ENCODE measurements around the gene MACROD2.

The MACROD2 gene

GRCh38 chr20:16098890-16099639 lies 2103.7 kb downstream of the MACROD2 start:
- Histone ChIP-seq H3K9me3 (peaks cover 8% of the 10 kb centered on the region; the same call in 1 of the 2 replicates), H3K4me1 (peaks cover 71% of the 10 kb centered on the region), H3K9ac (0 out of 2 replicates have a peak overlapping the region, but pooled peaks have one; percentile 2), H3K36me3 (no peaks in the 10 kb centered on the region), H3K4me2 (peak overlapping the region; percentile 52), H3K27me3 (no peaks in the 10 kb centered on the region), H3K4me3 (no peak overlapping the region), H4K20me1 (no peaks in the 10 kb centered on the region), H3K27ac (peak overlapping the region; percentile 52; the same call in 1 of the 2 replicates)
- peak; percentile 58; the same call in 1 of the 2 replicates for TF ChIP-seq Cebpa-rat (IDR thresholded peaks at IDR 0.05)

DNA sequence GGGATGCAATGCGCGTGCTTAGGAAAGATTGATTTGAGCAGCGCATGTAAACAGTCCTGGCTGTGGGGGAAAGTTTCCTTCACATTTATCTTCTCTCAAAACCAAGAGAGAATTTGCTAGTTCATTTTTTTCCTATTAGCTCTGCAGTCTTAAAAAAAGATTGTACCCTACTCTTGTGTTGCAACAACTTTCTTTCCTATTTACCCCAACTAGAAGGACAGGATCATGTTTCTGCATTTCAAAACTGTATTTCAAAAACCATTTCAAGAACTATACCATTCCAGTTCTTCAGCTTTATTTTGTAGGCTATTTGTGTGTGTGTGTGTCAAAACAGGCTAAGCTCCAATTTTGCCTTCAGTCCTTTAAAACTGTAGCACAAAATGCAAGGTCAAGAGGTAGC lies 2104.8 kb downstream of the MACROD2 start:
- H3K27ac ChIP-seq = no peak overlapping the region
- H4K20me1 ChIP-seq = no peaks in the 10 kb centered on the region
- no peak overlapping the region for H3K9ac ChIP-seq
- H3K27me3 ChIP-seq = no peaks in the 10 kb centered on the region
- H3K4me1 ChIP-seq = peaks cover 66% of the 10 kb centered on the region
- peaks cover 17% of the 10 kb centered on the region for H3K9me3 ChIP-seq
- no peak overlapping the region for H3K4me3 ChIP-seq
- H3K4me2 ChIP-seq = no peak overlapping the region
- no peaks in the 10 kb centered on the region for H3K36me3 ChIP-seq
- TF ChIP-seq Cebpa-rat (IDR thresholded peaks at IDR 0.05) = no peak

- no peaks in the 10 kb centered on the region for H4K20me1 ChIP-seq
- no peak overlapping the region for H3K4me2 ChIP-seq
- H3K36me3 ChIP-seq = no peaks in the 10 kb centered on the region
- TF ChIP-seq Cebpa-rat (IDR thresholded peaks at IDR 0.05) = no peak
- no peak overlapping the region for H3K9ac ChIP-seq
- H3K9me3 ChIP-seq = peaks cover 23% of the 10 kb centered on the region
- H3K27me3 ChIP-seq = no peaks in the 10 kb centered on the region
- H3K27ac ChIP-seq = no peak overlapping the region
- no peak overlapping the region for H3K4me3 ChIP-seq
- peaks cover 60% of the 10 kb centered on the region for H3K4me1 ChIP-seq
These were observed 2105.5 kb downstream of the MACROD2 start for GRCh38 chr20:16100767-16101166.

Data from BLaER1 (cell line).